ENCODE results near the gene ZNF441. TPM values are rescaled to one million over a fixed set of nuclear protein-coding genes. Genes with fewer than 3 reads are reported as not detected.
A peak's percentile ranks its signal among the peaks of the same experiment; 100 is the strongest.

The ZNF441 gene
- total and polyA plus RNA-seq, 10 of the 15 experiments (the other 5 are each of a cell fraction or from before 2014, with no cell fraction given) = 1.0 to 9.4 (median 4.3) TPM

DNA sequence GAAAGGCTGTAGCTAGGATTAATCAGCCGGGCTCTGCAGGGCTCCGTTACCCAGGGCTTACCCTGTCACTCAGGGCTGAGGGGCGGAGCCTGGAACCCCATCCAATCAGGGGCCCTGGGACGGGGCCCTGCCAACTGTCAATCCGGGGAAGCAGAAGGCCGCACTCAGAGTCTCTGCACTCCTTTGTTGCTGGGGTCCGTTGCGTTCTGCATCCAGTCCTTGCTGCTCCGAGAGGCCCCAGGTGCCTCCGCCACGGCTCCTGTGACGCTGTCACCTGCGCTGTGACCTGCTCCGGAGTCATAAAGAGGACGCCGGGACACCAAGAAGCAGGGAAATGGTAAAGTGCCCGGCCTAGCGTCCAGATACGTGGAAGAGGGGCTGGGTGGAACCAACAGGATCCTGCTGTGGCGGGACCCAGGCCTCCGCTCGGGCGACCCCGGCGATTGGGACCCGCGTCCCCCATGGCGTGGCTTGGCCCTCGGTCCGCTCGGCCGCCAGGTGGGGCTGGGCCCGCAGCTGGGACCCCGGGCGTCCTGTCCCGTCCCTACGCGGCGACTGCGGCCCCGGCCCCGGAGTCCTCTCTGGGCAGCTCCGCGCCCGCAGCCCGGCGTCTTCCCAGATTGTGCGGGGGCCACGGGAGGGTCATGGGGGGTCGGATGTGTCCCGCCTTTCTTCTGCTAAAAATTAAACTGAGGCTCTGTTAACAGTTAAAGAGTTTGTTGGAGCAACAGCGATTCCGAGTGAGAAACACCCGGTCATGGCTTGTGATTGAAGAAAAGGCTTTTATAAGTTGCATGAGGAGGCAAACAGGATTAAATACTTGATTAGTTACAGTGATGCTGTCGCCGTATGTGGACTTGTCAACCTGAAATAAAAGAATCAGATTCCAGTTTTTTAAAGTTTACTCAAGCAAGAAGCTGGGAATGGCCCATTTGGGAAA lies 31.9 kb downstream of the ZNF441 start, which contains the start of gene ZNF491 (continued):
- no peak for TF ChIP-seq IRF3 (IDR thresholded peaks at IDR 0.05)
- no peak for TF ChIP-seq PAX8 (IDR thresholded peaks at IDR 0.05)
- TF ChIP-seq PBX3 (IDR thresholded peaks at IDR 0.05; ENCODE audit: insufficient replicate concordance, low read depth, low read length) = peak; percentile 96
- TF ChIP-seq CHD4 (IDR thresholded peaks at IDR 0.05) = no peak
- no peak for TF ChIP-seq NFXL1 (IDR thresholded peaks at IDR 0.05; ENCODE audit: borderline replicate concordance)
- no peak for TF ChIP-seq NRF1 (conservative IDR thresholded peaks at IDR 0.05; ENCODE audit: low read depth, low read length)
- TF ChIP-seq, protein P1, sequence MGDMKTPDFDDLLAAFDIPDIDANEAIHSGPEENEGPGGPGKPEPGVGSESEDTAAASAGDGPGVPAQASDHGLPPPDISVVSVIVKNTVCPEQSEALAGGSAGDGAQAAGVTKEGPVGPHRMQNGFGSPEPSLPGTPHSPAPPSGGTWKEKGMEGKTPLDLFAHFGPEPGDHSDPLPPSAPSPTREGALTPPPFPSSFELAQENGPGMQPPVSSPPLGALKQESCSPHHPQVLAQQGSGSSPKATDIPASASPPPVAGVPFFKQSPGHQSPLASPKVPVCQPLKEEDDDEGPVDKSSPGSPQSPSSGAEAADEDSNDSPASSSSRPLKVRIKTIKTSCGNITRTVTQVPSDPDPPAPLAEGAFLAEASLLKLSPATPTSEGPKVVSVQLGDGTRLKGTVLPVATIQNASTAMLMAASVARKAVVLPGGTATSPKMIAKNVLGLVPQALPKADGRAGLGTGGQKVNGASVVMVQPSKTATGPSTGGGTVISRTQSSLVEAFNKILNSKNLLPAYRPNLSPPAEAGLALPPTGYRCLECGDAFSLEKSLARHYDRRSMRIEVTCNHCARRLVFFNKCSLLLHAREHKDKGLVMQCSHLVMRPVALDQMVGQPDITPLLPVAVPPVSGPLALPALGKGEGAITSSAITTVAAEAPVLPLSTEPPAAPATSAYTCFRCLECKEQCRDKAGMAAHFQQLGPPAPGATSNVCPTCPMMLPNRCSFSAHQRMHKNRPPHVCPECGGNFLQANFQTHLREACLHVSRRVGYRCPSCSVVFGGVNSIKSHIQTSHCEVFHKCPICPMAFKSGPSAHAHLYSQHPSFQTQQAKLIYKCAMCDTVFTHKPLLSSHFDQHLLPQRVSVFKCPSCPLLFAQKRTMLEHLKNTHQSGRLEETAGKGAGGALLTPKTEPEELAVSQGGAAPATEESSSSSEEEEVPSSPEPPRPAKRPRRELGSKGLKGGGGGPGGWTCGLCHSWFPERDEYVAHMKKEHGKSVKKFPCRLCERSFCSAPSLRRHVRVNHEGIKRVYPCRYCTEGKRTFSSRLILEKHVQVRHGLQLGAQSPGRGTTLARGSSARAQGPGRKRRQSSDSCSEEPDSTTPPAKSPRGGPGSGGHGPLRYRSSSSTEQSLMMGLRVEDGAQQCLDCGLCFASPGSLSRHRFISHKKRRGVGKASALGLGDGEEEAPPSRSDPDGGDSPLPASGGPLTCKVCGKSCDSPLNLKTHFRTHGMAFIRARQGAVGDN (IDR thresholded peaks at IDR 0.05) = no peak
- peak; percentile 35; the same call in 1 of the 2 replicates for TF ChIP-seq BACH1 (IDR thresholded peaks at IDR 0.05; ENCODE audit: borderline replicate concordance)
- TF ChIP-seq FOXK2 (IDR thresholded peaks at IDR 0.05) = no peak
- no peak for TF ChIP-seq MAX (IDR thresholded peaks at IDR 0.05; ENCODE audit: low read depth, low read length)
- no peak for TF ChIP-seq CEBPB (IDR thresholded peaks at IDR 0.05; ENCODE audit: borderline replicate concordance in 1 of 2, low read depth in 2 of 2, low read length in 2 of 2)
- TF ChIP-seq CREM (IDR thresholded peaks at IDR 0.05; ENCODE audit: low read depth) = no peak
- TF ChIP-seq RAD21 (IDR thresholded peaks at IDR 0.05; ENCODE audit: insufficient read depth, low read depth, low read length) = no peak
- TF ChIP-seq MYC (IDR thresholded peaks at IDR 0.05; ENCODE audit: insufficient read depth, insufficient read length, insufficient replicate concordance, low read length, severe bottlenecking) = no peak
- TF ChIP-seq USF2 (IDR thresholded peaks at IDR 0.05; ENCODE audit: borderline replicate concordance, low read depth, low read length) = no peak
- peak; percentile 42 for TF ChIP-seq KLF5 (IDR thresholded peaks at IDR 0.05; ENCODE audit: partially characterized antibody)
- no peak for TF ChIP-seq SMAD5 (IDR thresholded peaks at IDR 0.05; ENCODE audit: low read depth)
- TF ChIP-seq, protein P2, sequence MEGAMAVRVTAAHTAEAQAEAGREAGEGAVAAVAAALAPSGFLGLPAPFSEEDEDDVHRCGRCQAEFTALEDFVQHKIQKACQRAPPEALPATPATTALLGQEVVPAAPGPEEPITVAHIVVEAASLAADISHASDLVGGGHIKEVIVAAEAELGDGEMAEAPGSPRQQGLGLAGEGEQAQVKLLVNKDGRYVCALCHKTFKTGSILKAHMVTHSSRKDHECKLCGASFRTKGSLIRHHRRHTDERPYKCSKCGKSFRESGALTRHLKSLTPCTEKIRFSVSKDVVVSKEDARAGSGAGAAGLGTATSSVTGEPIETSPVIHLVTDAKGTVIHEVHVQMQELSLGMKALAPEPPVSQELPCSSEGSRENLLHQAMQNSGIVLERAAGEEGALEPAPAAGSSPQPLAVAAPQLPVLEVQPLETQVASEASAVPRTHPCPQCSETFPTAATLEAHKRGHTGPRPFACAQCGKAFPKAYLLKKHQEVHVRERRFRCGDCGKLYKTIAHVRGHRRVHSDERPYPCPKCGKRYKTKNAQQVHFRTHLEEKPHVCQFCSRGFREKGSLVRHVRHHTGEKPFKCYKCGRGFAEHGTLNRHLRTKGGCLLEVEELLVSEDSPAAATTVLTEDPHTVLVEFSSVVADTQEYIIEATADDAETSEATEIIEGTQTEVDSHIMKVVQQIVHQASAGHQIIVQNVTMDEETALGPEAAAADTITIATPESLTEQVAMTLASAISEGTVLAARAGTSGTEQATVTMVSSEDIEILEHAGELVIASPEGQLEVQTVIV (IDR thresholded peaks at IDR 0.05; ENCODE audit: borderline replicate concordance, partially characterized antibody) = no peak
- TF ChIP-seq TCF12 (IDR thresholded peaks at IDR 0.05; ENCODE audit: low read depth, low read length) = no peak
